SH-SY5Y (cell line): ENCODE measurements around the gene TBC1D17.

ENCODE experiments used
- GATA2 ChIP-seq: IDR thresholded peaks from 2 replicates; pipeline ENCODE4 v1.6.1; 2011; ENCODE audit warnings: mild to moderate bottlenecking, low read depth, low read length
- GATA3 ChIP-seq: IDR thresholded peaks from 2 replicates; pipeline ENCODE4 v1.6.1; 2011; ENCODE audit warnings: low read depth, mild to moderate bottlenecking, low read length, moderate library complexity

DNA sequence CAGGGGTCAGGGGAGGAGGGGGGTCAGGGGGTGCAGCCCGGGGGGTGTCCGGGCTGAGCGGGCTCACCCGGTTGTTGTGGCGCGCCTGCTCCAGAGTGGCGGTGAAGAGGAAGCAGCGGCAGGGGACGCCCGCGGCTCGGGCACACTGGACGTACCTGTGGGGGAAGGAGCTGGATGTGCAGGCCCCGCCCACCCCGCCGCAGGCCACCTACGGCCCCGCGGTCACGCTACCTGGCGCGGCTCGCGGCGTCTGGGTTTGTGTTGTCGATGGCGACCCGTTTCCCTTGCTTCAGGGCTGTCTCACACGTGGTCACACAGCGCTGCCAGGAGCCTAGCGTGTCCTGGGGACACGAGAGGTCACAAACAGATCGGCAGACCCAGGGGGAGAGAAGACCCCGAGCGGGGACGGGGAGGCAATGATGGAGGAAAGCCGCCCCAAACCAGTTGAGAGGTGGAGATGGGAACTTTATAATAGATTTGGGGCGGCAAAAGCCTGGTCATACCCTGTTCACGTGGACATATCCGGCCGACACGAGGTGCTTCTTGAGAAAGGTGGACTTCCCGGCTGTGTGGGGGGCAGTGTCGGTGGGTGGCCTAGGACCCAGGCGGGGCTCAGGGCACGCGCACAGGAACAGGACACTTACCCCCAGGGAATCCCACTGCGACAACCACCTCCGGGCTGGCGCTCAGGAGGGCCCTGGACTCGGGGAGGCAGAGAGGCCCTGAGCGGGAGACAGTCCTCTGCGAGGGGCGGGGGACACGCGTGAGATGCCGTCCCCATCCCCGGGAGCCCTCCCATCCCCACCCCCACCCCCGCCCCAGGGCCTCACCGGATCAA, 15.7 kb upstream of the TBC1D17 start:
- TF ChIP-seq GATA2: no peak
- TF ChIP-seq GATA3: no peak
